Activated CD4-positive, alpha-beta T cell treated with anti-CD3 and anti-CD28 coated beads, Interleukin-2, amount 10 ng/mL, durations not matched to agents 24 days and 14 days (primary cell): ENCODE results near the gene HIF1A. TPM values are rescaled to one million over a fixed set of nuclear protein-coding genes. Genes with fewer than 3 reads are reported as not detected.
"Not testable (repeated sequence)": the region's sequence is repeated elsewhere in the genome, so short reads cannot be mapped to it uniquely, and the experiment has no call there.

Source experiments
- DNase-seq: peaks from one replicate; pipeline ENCODE4 v3.0.0; 2022
- H3K27ac Mint-ChIP-seq: one replicate; pipeline ENCODE4 v1.8.0; 2022; ENCODE audit warnings: mild to moderate bottlenecking, mixed read lengths
- H3K27me3 Mint-ChIP-seq: one replicate; pipeline ENCODE4 v1.8.0; 2022; ENCODE audit warnings: mixed read lengths
- H3K36me3 Mint-ChIP-seq: one replicate; pipeline ENCODE4 v1.8.0; 2022; ENCODE audit warnings: low read depth, mild to moderate bottlenecking, mixed read lengths
- H3K4me1 Mint-ChIP-seq: one replicate; pipeline ENCODE4 v1.8.0; 2021; ENCODE audit warnings: mixed read lengths
- H3K4me3 Mint-ChIP-seq: one replicate; pipeline ENCODE4 v1.8.0; 2022; ENCODE audit warnings: mild to moderate bottlenecking, moderate library complexity, mixed read lengths
- H3K9me3 Mint-ChIP-seq: one replicate; pipeline ENCODE4 v1.8.0; 2021; ENCODE audit warnings: mixed read lengths
- intact Hi-C: fragments of 100-400 bp; cut with micrococcal nuclease; formaldehyde crosslinking; loops from one replicate; pipeline ENCODE4 v1.15.1; 2023
- total RNA-seq: library from RNA; stranded (reverse); gene quantifications from 2 replicates; pipeline ENCODE4 v1.2.3, GENCODE V29; 2022

The HIF1A gene
- total RNA-seq, 1 donor from 2014 or later: 181 TPM

GRCh38 chr14:61750708-61751474, 55.6 kb downstream of the HIF1A start:
- H3K4me1 Mint-ChIP-seq: peaks cover 49% of the 10 kb centered on the region
- H3K36me3 Mint-ChIP-seq: peaks cover 47% of the 10 kb centered on the region
- H3K9me3 Mint-ChIP-seq: no peaks in the 10 kb centered on the region
- H3K27me3 Mint-ChIP-seq: no peaks in the 10 kb centered on the region
- H3K4me3 Mint-ChIP-seq: peak overlapping the region; percentile 98
- intact Hi-C loops: loop anchor here (1.0 to 5.0 kb wide), 4 partner anchors 11 to 419 kb away; partner anchors contain the start of gene SNAPC1
- DNase-seq: peak; percentile 97
- peak overlapping the region; percentile 94 for H3K27ac Mint-ChIP-seq

GRCh38 chr14:61751475-61751989, 56.2 kb downstream of the HIF1A start:
- peak overlapping the region; percentile 98 for H3K4me3 Mint-ChIP-seq
- H3K9me3 Mint-ChIP-seq: no peaks in the 10 kb centered on the region
- peaks cover 41% of the 10 kb centered on the region for H3K36me3 Mint-ChIP-seq
- H3K4me1 Mint-ChIP-seq: peaks cover 45% of the 10 kb centered on the region
- intact Hi-C loops: loop anchor here (1.0 to 5.0 kb wide), 4 partner anchors 11 to 419 kb away; partner anchors contain the start of gene SNAPC1
- no peaks in the 10 kb centered on the region for H3K27me3 Mint-ChIP-seq
- H3K27ac Mint-ChIP-seq: peak overlapping the region; percentile 64
- no peak for DNase-seq

- Mint-ChIP-seq H3K27ac (no peak overlapping the region), H3K27me3 (no peaks in the 10 kb centered on the region), H3K4me1 (peaks cover 38% of the 10 kb centered on the region), H3K9me3 (no peaks in the 10 kb centered on the region), H3K4me3 (no peak overlapping the region), H3K36me3 (peaks cover 34% of the 10 kb centered on the region)
- no peak for DNase-seq
- intact Hi-C loops: loop anchor here (5.0 kb wide), 1 partner anchor 420 kb away; no protein-coding TSS in a partner anchor
Measured at GRCh38 chr14:61752626-61753025, 57.3 kb downstream of the HIF1A start.

DNA sequence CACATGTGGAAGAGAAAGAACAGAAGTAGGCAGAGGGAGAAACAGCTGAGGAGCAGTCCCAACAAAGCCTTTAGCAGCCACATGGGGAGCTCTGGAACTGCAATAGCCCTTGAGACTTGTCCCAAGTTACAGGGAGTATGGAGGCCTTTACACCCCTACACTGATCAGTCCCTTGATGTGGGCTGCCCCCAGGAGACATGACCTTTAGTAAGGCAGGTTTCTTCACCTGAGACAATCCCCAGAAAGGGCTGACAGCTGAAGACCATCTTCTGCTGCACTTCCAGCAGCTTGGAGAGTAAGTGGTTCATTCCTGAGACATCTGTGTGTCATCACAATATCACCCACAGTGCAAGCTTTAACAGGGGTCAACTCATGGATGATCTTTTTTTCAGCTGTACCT, 58.3 kb downstream of the HIF1A start:
- intact Hi-C loops: loop anchor here (5.0 kb wide), 1 partner anchor 421 kb away; no protein-coding TSS in a partner anchor
- H3K4me1 Mint-ChIP-seq: peaks cover 32% of the 10 kb centered on the region
- no peak overlapping the region for H3K27ac Mint-ChIP-seq
- H3K4me3 Mint-ChIP-seq: no peak overlapping the region
- H3K36me3 Mint-ChIP-seq: peaks cover 27% of the 10 kb centered on the region
- H3K27me3 Mint-ChIP-seq: no peaks in the 10 kb centered on the region
- DNase-seq: no peak
- no peaks in the 10 kb centered on the region for H3K9me3 Mint-ChIP-seq

DNA sequence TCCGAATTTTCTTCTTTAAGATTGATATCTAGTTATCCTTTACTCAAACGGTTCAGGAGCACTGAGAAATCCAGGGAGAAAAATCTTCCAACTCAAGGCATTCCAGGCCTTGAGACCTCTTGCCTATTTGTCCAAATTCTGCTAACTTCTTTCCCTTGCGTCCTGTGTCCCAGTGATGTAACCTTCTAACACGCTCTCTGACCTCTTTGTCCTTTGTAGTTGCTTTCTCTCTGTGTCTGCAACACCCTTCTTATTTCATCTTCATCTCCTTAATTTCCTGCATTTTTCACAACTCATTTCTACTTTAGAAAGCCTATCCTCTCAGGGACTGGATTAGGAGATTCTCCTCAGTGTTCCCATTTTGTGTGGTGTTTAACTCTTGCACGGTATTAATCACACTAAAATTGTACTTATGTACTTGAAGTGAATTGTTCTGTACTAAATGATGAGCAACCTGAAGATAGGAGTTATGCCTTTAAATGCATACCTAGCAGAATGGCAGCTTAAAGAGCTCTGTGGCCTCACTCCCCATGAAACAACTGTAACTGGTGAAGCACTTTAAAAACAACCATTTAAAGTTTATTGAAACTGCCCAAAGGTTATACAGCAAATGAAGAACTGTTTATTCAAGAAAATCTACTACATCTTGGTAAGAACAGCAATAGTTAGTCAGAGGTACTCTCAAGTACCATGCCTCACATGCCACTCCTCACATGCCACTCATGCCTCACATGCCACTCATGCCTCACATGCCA, 59.5 kb downstream of the HIF1A start:
- Mint-ChIP-seq H3K27ac (no peak overlapping the region), H3K27me3 (no peaks in the 10 kb centered on the region), H3K4me3 (no peak overlapping the region)

GRCh38 chr14:61755382-61755742, 60.0 kb downstream of the HIF1A start:
- peaks cover 22% of the 10 kb centered on the region for H3K4me1 Mint-ChIP-seq

More for the DNA sequence above, 59.5 kb downstream of the HIF1A start:
- Mint-ChIP-seq H3K36me3 (peaks cover 21% of the 10 kb centered on the region), H3K9me3 (no peaks in the 10 kb centered on the region), H3K4me1 (peaks cover 26% of the 10 kb centered on the region)
- intact Hi-C loops: loop anchor here (5.0 kb wide), 1 partner anchor 423 kb away; no protein-coding TSS in a partner anchor
- DNase-seq: no peak

GRCh38 chr14:61756135-61756534, 60.8 kb downstream of the HIF1A start:
- Mint-ChIP-seq H3K36me3 (peaks cover 15% of the 10 kb centered on the region), H3K27ac (no peak overlapping the region), H3K9me3 (no peaks in the 10 kb centered on the region), H3K27me3 (no peaks in the 10 kb centered on the region), H3K4me3 (no peak overlapping the region), H3K4me1 (peaks cover 21% of the 10 kb centered on the region)
- intact Hi-C loops: no loop called here
- no peak for DNase-seq

More at GRCh38 chr14:61755382-61755742, 60.0 kb downstream of the HIF1A start:
- DNase-seq, H3K27me3 Mint-ChIP-seq, H3K4me3 Mint-ChIP-seq, H3K9me3 Mint-ChIP-seq, intact Hi-C loops, H3K27ac Mint-ChIP-seq: not testable (repeated sequence)
- peaks cover 18% of the 10 kb centered on the region for H3K36me3 Mint-ChIP-seq

GRCh38 chr14:61759878-61760277, 64.6 kb downstream of the HIF1A start:
- no peak overlapping the region for H3K4me3 Mint-ChIP-seq
- H3K27ac Mint-ChIP-seq: no peak overlapping the region
- H3K27me3 Mint-ChIP-seq: no peaks in the 10 kb centered on the region
- DNase-seq: no peak
- peaks cover 26% of the 10 kb centered on the region for H3K4me1 Mint-ChIP-seq
- peaks cover 6% of the 10 kb centered on the region for H3K36me3 Mint-ChIP-seq
- intact Hi-C loops: no loop called here
- no peaks in the 10 kb centered on the region for H3K9me3 Mint-ChIP-seq

- Mint-ChIP-seq H3K27ac (peak overlapping the region; percentile 97), H3K4me1 (peaks cover 39% of the 10 kb centered on the region), H3K4me3 (peak overlapping the region; percentile 88), H3K27me3 (no peaks in the 10 kb centered on the region), H3K9me3 (no peaks in the 10 kb centered on the region), H3K36me3 (peaks cover 18% of the 10 kb centered on the region)
- intact Hi-C loops: no loop called here
- DNase-seq: no peak
Measured at GRCh38 chr14:61761557-61761956, 66.2 kb downstream of the HIF1A start.

DNA sequence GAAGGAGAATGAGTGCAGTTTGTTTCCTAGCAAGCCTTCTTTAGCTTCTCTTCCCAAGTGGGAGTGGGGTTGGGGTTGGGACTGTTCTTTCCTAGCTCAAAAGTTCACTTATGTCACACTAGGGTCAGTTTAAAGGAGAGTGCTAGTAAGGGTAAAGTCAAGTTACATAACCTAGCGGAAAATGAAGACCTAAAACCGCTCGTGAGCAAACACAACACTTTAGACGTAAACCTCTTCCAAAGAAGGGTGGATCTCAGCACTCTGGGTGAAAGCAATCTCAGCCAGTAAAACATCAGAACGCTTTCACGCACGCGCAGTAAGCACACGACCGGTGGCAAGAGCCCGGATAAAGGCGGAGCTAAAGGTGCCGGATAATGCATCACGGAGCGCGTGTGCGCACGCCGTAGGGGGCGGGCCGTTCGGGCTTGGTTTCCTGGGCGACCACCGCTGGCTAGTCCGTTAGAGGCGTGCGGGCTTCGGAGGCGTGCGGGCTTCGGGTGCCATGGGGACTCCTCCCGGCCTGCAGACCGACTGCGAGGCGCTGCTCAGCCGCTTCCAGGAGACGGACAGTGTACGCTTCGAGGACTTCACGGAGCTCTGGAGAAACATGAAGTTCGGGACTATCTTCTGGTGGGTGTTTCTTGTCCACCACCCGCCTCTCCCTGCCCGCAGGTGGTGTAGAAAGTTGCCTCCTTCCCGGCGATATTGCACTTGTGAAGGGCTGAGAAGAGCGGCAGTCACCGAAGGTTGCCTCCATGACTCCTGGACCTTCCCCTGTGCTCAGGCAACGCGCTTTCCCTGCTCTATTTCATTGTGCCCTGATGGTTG, 66.9 kb downstream of the HIF1A start, which contains the start of gene SNAPC1:
TSS of gene SNAPC1 (plus strand) at position 462 of the 828 bp plus-strand sequence. CDS start at position 503, 41 bp downstream.
- peak; percentile 100 for DNase-seq
- Mint-ChIP-seq H3K36me3 (peaks cover 21% of the 10 kb centered on the region), H3K27me3 (no peaks in the 10 kb centered on the region), H3K9me3 (no peaks in the 10 kb centered on the region), H3K27ac (peak within 1 kb of the TSS; percentile 97), H3K4me3 (peak within 1 kb of the TSS; percentile 88), H3K4me1 (peaks cover 40% of the 10 kb centered on the region)
- intact Hi-C loops: loop anchor here (1.0 to 2.0 kb wide), 5 partner anchors 11 to 75 kb away; partner anchors contain the start of gene HIF1A

- Mint-ChIP-seq H3K9me3 (no peaks in the 10 kb centered on the region), H3K36me3 (peaks cover 38% of the 10 kb centered on the region), H3K4me3 (peak overlapping the region; percentile 88), H3K4me1 (peaks cover 38% of the 10 kb centered on the region), H3K27me3 (no peaks in the 10 kb centered on the region), H3K27ac (no peak overlapping the region)
- DNase-seq: no peak
- intact Hi-C loops: no loop called here
Measured at GRCh38 chr14:61764342-61765122, 69.2 kb downstream of the HIF1A start.

DNA sequence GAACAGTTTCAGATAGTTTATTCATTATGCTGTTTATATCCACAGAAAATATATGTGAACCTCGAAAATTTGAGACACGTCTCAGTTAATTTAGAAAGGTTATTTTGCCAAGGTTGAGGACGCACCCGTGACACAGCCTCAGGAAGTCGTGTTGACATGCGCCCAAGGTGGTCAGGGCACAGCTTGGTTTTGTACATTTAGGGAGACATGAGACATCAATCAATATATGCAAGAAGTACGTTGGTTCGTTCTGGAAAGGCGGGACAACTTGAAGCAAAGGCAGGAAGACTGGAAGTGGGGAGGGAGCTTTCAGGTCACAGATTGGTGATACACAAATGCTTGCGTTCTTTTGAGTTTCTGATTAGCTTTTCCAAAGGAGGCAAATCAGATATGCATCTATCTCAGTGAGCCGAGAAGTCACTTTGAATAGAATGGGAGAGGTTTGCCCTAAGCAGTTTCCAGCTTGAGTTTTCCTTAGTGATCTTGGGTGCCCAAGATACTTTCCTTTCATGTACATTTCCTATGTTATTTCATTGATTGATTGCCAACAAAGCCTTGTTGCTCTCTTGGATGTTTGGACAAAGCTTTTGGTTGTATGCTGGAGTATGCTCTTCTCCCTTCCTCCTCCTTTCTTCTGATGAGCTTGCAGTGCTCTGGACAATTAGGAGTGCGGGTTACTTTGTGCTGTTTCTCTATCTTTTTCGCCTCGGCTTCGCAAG, 70.1 kb downstream of the HIF1A start:
- no peak overlapping the region for H3K27ac Mint-ChIP-seq
- intact Hi-C loops: no loop called here

More for the DNA sequence above, 70.1 kb downstream of the HIF1A start:
- Mint-ChIP-seq H3K9me3 (no peaks in the 10 kb centered on the region), H3K4me1 (peaks cover 38% of the 10 kb centered on the region), H3K27me3 (no peaks in the 10 kb centered on the region), H3K4me3 (no peak overlapping the region), H3K36me3 (peaks cover 44% of the 10 kb centered on the region)
- no peak for DNase-seq
